Hematopoietic multipotent progenitor cell treated with erythropoietin and hydrocortisone succinate and interleukin-3 and kit ligand, for 15 days (in vitro differentiated cells): Measurements from ENCODE around the gene GAPDH.

Experiments used
- DNase-seq: peaks from one replicate; pipeline ENCODE4 v3.0.0-alpha.2; 2015; ENCODE audit warnings: low spot score

The GAPDH gene

DNA sequence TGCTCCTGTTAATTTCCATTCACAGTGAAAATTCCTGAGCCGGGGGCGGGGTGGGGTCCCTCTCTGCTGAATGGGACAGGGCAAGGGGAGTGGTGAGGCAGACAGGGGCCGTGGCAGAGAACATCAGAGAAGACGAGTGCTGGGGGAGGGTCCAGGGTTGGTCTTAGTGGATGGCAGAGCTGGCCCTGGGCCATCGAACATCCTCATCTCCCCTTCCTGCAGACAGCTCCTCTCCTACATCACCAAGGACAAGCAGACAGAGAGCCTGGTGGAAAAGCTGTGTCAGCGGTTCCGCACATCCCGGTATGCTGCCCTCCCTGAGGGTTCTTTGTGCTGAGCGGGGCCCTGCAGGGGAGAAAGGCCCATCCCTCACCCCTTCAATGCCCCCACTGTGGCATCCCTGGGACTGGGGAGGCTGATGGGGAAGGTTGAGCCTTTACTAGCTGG is 5.0 kb upstream of the GAPDH start:
- no peak for DNase-seq

DNA sequence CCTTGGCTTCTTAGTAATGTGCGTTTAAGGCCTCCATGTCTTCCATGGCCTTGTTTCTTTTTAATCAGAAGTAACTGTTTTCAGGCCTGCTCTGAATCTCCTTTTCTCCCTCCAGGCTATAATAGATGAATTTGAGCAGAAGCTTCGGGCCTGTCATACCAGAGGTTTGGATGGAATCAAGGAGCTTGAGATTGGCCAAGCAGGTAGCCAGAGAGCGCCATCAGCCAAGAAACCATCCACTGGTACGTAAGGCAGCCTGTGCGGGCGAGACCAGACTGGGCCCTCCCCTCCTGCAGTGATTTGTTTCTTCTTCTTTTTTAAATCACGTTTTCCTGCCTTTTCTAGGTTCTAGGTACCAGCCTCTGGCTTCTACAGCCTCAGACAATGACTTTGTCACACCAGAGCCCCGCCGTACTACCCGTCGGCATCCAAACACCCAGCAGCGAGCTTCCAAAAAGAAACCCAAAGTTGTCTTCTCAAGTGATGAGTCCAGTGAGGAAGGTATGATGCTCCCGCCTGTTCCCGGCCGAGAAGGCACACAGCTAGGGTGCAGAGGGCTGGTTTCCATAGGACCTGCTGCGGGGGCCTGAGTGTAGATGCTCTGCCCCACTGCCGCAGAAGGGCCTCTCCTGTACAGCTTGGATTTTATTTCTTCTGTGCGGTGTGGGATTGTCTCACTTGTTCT is 3.6 kb upstream of the GAPDH start:
- DNase-seq = no peak

DNA sequence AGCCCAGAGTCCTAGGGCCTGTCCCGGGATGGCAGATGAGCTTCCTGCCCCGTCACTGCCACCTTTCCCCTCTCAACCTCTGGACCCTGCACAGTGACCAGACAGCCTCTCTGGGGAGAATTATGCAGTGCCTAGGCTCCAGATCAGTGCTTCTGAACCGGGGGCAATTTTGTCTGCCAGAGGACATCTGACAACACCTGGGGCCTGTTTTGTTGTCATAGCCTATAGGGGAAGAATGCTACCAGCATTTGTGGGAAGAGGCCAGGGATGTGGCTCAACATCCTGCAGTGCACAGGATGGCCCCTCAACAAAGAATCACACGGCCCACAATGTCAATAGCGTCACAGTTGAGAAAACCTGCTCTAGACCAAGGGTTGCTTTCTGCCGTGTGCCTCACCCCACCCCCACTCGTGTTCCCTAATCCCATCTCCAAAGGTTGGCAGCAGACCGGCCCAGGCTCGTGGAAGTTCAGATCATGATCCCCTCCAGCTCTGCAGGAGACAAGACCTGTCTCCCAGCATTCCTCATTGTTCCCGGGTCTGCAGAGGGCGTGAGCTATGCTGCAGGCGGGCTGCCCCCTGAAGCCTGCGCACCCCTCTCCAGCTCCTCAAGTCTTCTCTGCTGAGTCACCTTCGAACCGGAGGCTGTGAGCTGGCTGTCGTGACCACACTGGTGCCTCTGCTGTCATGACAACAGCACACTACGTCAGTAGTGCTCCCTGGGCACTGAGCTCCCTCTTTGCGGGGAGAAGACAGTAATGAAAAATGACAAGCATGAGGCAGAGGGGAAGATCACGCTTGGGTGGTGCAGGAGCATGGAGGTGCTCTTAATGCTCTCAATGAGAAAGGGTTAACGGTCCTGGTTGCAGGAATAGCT is 2.0 kb upstream of the GAPDH start:
- DNase-seq = peak; percentile 84

DNA sequence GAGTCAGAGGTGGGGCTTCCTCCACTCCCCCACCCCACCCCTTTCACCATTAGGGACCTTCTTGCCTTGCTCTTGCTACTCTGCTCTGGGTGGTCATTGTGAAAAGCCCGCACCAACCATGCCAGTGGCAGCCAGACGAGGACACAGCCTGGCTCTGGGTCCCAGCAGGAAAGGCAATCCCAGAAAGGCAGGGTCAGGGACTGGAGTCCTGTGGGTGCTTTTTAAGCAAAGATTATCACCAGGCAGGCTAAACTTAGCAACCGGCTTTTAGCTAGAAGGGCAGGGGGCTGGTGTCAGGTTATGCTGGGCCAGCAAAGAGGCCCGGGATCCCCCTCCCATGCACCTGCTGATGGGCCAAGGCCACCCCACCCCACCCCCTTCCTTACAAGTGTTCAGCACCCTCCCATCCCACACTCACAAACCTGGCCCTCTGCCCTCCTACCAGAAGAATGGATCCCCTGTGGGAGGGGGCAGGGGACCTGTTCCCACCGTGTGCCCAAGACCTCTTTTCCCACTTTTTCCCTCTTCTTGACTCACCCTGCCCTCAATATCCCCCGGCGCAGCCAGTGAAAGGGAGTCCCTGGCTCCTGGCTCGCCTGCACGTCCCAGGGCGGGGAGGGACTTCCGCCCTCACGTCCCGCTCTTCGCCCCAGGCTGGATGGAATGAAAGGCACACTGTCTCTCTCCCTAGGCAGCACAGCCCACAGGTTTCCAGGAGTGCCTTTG is 1.2 kb upstream of the GAPDH start:
- peak; percentile 29 for DNase-seq

DNA sequence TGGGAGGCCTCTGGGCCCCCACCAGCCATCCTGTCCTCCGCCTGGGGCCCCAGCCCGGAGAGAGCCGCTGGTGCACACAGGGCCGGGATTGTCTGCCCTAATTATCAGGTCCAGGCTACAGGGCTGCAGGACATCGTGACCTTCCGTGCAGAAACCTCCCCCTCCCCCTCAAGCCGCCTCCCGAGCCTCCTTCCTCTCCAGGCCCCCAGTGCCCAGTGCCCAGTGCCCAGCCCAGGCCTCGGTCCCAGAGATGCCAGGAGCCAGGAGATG is 729 bp upstream of the GAPDH start:
- DNase-seq = no peak

DNA sequence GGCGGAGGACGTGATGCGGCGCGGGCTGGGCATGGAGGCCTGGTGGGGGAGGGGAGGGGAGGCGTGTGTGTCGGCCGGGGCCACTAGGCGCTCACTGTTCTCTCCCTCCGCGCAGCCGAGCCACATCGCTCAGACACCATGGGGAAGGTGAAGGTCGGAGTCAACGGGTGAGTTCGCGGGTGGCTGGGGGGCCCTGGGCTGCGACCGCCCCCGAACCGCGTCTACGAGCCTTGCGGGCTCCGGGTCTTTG is 303 bp downstream of the GAPDH start:
- no peak for DNase-seq

DNA sequence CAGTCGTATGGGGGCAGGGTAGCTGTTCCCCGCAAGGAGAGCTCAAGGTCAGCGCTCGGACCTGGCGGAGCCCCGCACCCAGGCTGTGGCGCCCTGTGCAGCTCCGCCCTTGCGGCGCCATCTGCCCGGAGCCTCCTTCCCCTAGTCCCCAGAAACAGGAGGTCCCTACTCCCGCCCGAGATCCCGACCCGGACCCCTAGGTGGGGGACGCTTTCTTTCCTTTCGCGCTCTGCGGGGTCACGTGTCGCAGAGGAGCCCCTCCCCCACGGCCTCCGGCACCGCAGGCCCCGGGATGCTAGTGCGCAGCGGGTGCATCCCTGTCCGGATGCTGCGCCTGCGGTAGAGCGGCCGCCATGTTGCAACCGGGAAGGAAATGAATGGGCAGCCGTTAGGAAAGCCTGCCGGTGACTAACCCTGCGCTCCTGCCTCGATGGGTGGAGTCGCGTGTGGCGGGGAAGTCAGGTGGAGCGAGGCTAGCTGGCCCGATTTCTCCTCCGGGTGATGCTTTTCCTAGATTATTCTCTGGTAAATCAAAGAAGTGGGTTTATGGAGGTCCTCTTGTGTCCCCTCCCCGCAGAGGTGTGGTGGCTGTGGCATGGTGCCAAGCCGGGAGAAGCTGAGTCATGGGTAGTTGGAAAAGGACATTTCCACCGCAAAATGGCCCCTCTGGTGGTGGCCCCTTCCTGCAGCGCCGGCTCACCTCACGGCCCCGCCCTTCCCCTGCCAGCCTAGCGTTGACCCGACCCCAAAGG is 804 bp downstream of the GAPDH start:
- DNase-seq = peak; percentile 64

DNA sequence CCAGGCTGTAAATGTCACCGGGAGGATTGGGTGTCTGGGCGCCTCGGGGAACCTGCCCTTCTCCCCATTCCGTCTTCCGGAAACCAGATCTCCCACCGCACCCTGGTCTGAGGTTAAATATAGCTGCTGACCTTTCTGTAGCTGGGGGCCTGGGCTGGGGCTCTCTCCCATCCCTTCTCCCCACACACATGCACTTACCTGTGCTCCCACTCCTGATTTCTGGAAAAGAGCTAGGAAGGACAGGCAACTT is 1.3 kb downstream of the GAPDH start:
- DNase-seq = no peak

DNA sequence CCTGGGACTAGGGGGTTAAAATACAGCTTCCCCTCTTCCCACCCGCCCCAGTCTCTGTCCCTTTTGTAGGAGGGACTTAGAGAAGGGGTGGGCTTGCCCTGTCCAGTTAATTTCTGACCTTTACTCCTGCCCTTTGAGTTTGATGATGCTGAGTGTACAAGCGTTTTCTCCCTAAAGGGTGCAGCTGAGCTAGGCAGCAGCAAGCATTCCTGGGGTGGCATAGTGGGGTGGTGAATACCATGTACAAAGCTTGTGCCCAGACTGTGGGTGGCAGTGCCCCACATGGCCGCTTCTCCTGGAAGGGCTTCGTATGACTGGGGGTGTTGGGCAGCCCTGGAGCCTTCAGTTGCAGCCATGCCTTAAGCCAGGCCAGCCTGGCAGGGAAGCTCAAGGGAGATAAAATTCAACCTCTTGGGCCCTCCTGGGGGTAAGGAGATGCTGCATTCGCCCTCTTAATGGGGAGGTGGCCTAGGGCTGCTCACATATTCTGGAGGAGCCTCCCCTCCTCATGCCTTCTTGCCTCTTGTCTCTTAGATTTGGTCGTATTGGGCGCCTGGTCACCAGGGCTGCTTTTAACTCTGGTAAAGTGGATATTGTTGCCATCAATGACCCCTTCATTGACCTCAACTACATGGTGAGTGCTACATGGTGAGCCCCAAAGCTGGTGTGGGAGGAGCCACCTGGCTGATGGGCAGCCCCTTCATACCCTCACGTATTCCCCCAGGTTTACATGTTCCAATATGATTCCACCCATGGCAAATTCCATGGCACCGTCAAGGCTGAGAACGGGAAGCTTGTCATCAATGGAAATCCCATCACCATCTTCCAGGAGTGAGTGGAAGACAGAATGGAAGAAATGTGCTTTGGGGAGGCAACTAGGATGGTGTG is 1.9 kb downstream of the GAPDH start:
- no peak for DNase-seq

DNA sequence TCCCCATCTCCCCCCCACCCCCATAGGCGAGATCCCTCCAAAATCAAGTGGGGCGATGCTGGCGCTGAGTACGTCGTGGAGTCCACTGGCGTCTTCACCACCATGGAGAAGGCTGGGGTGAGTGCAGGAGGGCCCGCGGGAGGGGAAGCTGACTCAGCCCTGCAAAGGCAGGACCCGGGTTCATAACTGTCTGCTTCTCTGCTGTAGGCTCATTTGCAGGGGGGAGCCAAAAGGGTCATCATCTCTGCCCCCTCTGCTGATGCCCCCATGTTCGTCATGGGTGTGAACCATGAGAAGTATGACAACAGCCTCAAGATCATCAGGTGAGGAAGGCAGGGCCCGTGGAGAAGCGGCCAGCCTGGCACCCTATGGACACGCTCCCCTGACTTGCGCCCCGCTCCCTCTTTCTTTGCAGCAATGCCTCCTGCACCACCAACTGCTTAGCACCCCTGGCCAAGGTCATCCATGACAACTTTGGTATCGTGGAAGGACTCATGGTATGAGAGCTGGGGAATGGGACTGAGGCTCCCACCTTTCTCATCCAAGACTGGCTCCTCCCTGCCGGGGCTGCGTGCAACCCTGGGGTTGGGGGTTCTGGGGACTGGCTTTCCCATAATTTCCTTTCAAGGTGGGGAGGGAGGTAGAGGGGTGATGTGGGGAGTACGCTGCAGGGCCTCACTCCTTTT is 2.7 kb downstream of the GAPDH start:
- no peak for DNase-seq

DNA sequence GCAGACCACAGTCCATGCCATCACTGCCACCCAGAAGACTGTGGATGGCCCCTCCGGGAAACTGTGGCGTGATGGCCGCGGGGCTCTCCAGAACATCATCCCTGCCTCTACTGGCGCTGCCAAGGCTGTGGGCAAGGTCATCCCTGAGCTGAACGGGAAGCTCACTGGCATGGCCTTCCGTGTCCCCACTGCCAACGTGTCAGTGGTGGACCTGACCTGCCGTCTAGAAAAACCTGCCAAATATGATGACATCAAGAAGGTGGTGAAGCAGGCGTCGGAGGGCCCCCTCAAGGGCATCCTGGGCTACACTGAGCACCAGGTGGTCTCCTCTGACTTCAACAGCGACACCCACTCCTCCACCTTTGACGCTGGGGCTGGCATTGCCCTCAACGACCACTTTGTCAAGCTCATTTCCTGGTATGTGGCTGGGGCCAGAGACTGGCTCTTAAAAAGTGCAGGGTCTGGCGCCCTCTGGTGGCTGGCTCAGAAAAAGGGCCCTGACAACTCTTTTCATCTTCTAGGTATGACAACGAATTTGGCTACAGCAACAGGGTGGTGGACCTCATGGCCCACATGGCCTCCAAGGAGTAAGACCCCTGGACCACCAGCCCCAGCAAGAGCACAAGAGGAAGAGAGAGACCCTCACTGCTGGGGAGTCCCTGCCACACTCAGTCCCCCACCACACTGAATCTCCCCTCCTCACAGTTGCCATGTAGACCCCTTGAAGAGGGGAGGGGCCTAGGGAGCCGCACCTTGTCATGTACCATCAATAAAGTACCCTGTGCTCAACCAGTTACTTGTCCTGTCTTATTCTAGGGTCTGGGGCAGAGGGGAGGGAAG is 3.5 kb downstream of the GAPDH start:
- DNase-seq = peak; percentile 83

DNA sequence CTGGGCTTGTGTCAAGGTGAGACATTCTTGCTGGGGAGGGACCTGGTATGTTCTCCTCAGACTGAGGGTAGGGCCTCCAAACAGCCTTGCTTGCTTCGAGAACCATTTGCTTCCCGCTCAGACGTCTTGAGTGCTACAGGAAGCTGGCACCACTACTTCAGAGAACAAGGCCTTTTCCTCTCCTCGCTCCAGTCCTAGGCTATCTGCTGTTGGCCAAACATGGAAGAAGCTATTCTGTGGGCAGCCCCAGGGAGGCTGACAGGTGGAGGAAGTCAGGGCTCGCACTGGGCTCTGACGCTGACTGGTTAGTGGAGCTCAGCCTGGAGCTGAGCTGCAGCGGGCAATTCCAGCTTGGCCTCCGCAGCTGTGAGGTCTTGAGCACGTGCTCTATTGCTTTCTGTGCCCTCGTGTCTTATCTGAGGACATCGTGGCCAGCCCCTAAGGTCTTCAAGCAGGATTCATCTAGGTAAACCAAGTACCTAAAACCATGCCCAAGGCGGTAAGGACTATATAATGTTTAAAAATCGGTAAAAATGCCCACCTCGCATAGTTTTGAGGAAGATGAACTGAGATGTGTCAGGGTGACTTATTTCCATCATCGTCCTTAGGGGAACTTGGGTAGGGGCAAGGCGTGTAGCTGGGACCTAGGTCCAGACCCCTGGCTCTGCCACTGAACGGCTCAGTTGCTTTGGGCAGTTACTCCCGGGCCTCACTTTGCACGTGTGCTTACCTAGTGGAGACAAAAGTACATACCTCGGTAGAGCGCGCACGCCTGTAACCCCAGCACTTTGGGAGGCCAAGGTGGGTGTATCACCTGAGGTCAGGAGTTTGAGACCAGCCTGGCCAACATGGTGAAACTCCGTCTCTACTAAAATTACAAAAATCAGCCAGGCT is 4.3 kb downstream of the GAPDH start:
- no peak for DNase-seq

DNA sequence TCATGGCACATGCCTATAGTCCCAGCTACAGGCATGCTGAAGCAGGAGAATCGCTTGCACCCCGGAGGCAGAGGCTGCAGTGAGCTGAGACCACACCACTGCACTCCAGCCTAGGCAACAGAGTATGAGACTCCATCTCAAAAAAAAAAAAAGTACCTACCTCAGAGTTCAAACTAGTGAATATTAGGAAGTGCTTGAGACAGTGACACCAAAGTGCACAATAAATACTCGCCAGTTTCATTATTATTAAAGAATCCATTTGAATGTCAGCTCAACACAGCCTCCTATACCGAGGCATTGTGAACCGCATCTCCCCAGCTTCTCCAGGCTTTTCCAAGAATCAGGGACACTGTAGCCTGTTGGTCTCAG is 5.0 kb downstream of the GAPDH start:
- DNase-seq = no peak

DNA sequence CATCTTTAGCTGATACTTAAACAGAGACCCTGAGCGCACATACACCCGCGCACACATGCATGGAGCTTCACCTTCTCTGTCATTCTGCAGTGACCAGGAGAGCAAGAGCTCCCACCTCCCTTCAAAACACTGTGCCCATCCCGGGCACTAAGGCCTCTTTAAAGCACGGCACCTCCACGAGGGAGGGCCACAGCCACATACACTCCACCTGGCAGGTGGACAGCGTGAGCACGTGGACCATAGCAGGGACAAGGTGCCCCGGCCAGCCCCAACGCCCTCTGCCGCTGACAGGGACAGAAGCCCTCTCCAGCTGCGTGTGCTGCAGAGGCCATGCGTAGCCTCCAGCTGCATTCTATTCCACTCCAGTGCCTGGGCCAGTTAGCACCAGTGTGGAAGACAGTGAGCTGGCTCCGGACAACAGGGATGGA is 5.4 kb downstream of the GAPDH start:
- DNase-seq = no peak

DNA sequence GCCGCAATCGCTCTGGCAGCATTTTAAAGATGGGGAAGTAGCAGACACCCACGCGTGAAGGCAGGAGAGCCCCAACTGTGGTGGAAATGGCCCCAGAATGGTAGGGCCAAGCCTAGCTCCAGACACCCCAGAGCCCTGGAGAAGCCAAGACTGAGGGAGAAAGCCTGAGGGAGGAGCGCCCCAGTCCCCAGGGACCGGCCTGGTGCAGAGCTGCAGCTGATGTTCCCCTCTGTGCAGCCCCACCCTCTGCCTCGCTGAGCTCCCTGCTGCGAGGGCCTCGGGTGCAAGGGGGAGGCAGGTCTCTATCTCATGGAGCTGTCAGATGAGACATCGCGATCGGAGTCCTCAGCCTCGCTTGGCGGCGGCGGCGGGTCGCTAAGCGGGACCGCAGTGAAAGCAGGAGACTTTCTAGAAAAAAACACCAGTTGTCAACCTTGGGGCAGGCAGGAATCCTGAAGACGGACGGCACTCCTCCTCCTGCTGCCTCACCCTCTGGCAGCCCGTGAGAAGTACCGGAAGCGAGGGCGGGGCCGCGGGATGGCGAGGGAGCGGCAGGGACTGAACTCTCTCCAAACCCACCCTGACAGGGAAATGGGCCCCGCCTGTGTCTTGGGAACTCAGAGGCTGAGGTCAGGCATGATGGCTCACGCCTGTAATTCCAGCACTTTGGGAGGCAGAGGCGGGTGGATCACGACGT is 6.0 kb downstream of the GAPDH start:
- DNase-seq = no peak

DNA sequence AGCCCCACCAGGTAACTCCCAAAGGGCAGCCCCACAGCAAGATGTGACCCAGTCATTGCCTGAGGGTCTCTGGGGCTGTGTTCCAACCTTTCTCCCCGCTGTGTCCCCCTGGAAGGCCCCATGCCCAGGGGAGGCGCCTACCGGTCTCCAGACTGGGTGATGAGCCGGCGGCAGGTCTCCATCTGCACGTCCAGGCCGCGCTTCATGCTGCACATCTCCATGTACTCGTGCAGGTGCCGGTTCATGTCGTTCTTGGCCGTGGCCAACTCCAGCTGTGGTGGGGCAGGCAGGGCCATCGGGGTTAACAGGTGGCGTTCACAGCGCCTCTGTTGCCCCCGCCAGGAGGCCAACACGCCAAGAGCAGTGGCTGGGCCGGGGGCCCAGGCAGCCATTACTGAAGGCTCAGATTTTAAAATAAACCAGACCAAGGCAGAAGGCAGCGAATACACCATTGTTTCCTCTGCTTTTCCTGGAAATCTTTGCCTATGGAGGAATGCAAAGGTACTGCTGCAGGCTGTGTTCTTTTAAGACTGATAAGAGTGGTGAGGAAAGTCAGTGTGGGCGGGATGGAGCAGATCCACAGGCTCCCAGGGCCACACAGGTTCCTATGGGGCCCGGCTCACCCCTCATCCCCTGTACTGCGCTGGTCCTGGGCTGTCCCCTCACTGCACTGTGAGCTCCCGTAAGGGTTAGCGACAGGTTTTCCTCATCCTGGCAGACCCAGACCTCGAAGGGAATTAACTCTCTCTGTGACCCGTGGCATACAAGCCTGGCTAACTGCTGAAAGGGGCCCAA is 7.3 kb downstream of the GAPDH start:
- DNase-seq = no peak

DNA sequence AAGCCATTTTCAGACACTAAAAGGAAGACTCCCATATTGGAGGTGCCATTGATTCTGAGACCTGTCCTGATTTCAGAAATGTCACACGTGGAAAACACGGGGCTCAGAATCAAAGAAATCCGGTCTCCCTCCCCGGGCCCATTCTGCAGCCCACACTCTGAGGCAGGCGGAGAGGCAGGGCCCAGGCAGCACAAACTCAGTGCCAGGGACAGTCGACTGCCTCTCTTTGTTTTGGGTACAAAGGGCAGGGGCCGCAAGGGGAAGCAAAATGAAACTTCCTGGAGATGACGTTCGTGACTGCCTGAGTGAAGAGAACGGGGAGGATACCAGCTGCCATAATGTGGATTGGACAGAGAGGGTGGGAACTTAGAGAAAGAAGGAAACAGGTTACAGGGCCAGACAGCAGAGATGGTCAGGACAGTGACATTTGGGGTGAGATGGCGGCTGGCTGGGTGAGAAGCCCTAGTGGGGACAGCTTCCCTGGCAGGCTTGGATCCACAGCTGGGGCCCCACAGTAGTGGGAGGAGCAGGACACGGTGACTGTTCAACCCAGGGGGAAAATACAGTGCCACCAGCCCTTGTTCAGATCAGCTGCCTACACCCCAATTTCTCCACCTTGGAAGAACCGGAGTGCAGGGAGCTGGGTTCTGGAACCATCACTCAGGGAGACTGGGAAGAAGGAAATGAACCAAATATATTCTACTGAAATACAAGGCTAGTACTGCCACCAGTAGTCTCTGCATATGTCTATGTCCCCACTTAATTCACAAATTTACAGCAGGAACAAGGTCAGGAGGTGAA is 8.1 kb downstream of the GAPDH start:
- no peak for DNase-seq
